Liver (tissue), 9 donors: ENCODE measurements around the gene SCYL3. TPM values are rescaled to one million over a fixed set of nuclear protein-coding genes. Genes with fewer than 3 reads are reported as not detected.

ENCODE experiments used
- DNase-seq: peaks from one replicate; pipeline ENCODE4 v3.0.0-alpha.2; 2017; ENCODE audit warnings: low spot score
- H3K27ac ChIP-seq, 2 donors: one replicate each; pipeline ENCODE4 v1.7.0; 2013; ENCODE audit warnings: inconsistent platforms in 2 of 2, low read length in 2 of 2, control low read depth in 1 of 2, low read depth in 1 of 2, mild to moderate bottlenecking in 1 of 2
- H3K27me3 ChIP-seq, 4 donors: one replicate each; pipeline versions ENCODE4 v1.6.1 to v1.7.0; 2013; ENCODE audit warnings: low read length in 3 of 4, inconsistent platforms in 1 of 4, mild to moderate bottlenecking in 1 of 4, moderate library complexity in 1 of 4; ENCODE audit not compliant: control insufficient read depth in 4 of 4, insufficient read depth in 4 of 4
- H3K36me3 ChIP-seq, 4 donors: one replicate each; pipeline versions ENCODE4 v1.6.1 to v1.7.0; 2013; ENCODE audit warnings: low read length in 3 of 4, mild to moderate bottlenecking in 3 of 4, low read depth in 1 of 4, moderate library complexity in 1 of 4; ENCODE audit not compliant: control insufficient read depth in 4 of 4, insufficient read depth in 3 of 4
- H3K4me1 ChIP-seq, 4 donors: one replicate each; pipeline versions ENCODE4 v1.6.1 to v1.7.0; 2013; ENCODE audit warnings: low read length in 3 of 4, mild to moderate bottlenecking in 3 of 4, moderate library complexity in 1 of 4; ENCODE audit not compliant: control insufficient read depth in 4 of 4, insufficient read depth in 4 of 4
- H3K4me3 ChIP-seq, 3 donors: one replicate each; pipeline versions ENCODE4 v1.6.1 to v1.7.0; 2013; ENCODE audit warnings: low read length in 3 of 3, control low read depth in 1 of 3, low read depth in 1 of 3, mild to moderate bottlenecking in 1 of 3
- H3K9ac ChIP-seq, 2 donors: one replicate each; pipeline ENCODE4 v1.7.0; 2013; ENCODE audit warnings: low read length in 2 of 2, mild to moderate bottlenecking in 2 of 2, moderate library complexity in 2 of 2, control low read depth in 1 of 2, low read depth in 1 of 2
- H3K9me3 ChIP-seq, 4 donors: one replicate each; pipeline versions ENCODE4 v1.6.1 to v1.7.0; 2013; ENCODE audit warnings: low read length in 3 of 4; ENCODE audit not compliant: control insufficient read depth in 4 of 4
- EGR1 ChIP-seq, 2 donors: IDR thresholded peaks; 2 replicates each; pipeline ENCODE4 v1.6.1; 2016 to 2018; ENCODE audit warnings: antibody characterized with exemption in 2 of 2, low read depth in 2 of 2
- FOXA1 ChIP-seq: IDR thresholded peaks from 2 replicates; pipeline ENCODE4 v1.6.1; 2016; ENCODE audit warnings: antibody characterized with exemption
- FOXA2 ChIP-seq: IDR thresholded peaks from 2 replicates; pipeline ENCODE4 v1.6.1; 2016; ENCODE audit warnings: antibody characterized with exemption
- GABPA ChIP-seq, 2 donors: IDR thresholded peaks in 1 of 2; conservative IDR thresholded peaks in 1 of 2; 2 replicates each; pipeline ENCODE4 v1.6.1; 2016; ENCODE audit warnings: antibody characterized with exemption in 2 of 2, mild to moderate bottlenecking in 1 of 2, moderate library complexity in 1 of 2
- HNF4A ChIP-seq, 2 donors: conservative IDR thresholded peaks; 2 replicates each; pipeline ENCODE4 v1.6.1; 2016; ENCODE audit warnings: antibody characterized with exemption in 2 of 2, mild to moderate bottlenecking in 2 of 2
- HNF4G ChIP-seq: IDR thresholded peaks from 2 replicates; pipeline ENCODE4 v1.6.1; 2016; ENCODE audit warnings: antibody characterized with exemption
- JUND ChIP-seq, 2 donors: IDR thresholded peaks; 2 replicates each; pipeline ENCODE4 v1.6.1; 2016; ENCODE audit warnings: antibody characterized with exemption in 2 of 2
- NR2F2 ChIP-seq: IDR thresholded peaks from 2 replicates; pipeline ENCODE4 v1.6.1; 2016; ENCODE audit warnings: antibody characterized with exemption
- RAD21 ChIP-seq, 2 donors: IDR thresholded peaks; 2 replicates each; pipeline ENCODE4 v1.6.1; 2016; ENCODE audit warnings: antibody characterized with exemption in 2 of 2, mild to moderate bottlenecking in 2 of 2
- RXRA ChIP-seq, 2 donors: IDR thresholded peaks; 2 replicates each; pipeline ENCODE4 v1.6.1; 2017 to 2018; ENCODE audit warnings: antibody characterized with exemption in 2 of 2, mild to moderate bottlenecking in 1 of 2
- SP1 ChIP-seq: IDR thresholded peaks from 2 replicates; pipeline ENCODE4 v1.6.1; 2018; ENCODE audit warnings: antibody characterized with exemption, mild to moderate bottlenecking
- TAF1 ChIP-seq: conservative IDR thresholded peaks from 2 replicates; pipeline ENCODE4 v1.6.1; 2016; ENCODE audit warnings: antibody characterized with exemption, mild to moderate bottlenecking
- YY1 ChIP-seq: IDR thresholded peaks from 2 replicates; pipeline ENCODE4 v1.6.1; 2016; ENCODE audit warnings: antibody characterized with exemption, mild to moderate bottlenecking
- WGBS: extraction: QIAGEN DNeasy Blood & Tissue Kit; methylation state at CpG from one replicate; pipeline ENCODE4 v1.1.7; 2013; 5-methylcytosine and 5-hydroxymethylcytosine counted together
- polyA plus RNA-seq, 2 donors: library from polyadenylated mRNA; stranded (reverse) in 1 of 2; unstranded in 1 of 2; fragments of 200-250 nt in 1 of 2; fragments of >200 nt in 1 of 2; fragmentation: Nextera tagmentation in 1 of 2; extraction: Ambion mirVana in 1 of 2; gene quantifications; one replicate each; pipeline versions ENCODE4 v1.2.1 to v1.2.3, GENCODE V29; 2013 to 2015
- total RNA-seq, 2 donors: library from RNA; depleted of rRNA; stranded (reverse); fragments of >200 nt; gene quantifications; one replicate each; pipeline ENCODE4 v1.2.3, GENCODE V29; 2014
- TF ChIP-seq, protein P1 (sequence below): IDR thresholded peaks from 2 replicates; pipeline ENCODE4 v1.6.1; 2016; ENCODE audit warnings: antibody characterized with exemption
- TF ChIP-seq, protein P2 (sequence below): IDR thresholded peaks from 2 replicates; pipeline ENCODE4 v1.6.1; 2016; ENCODE audit warnings: antibody characterized with exemption
- TF ChIP-seq, protein P3 (sequence below): fragments of 150-350 bp; IDR thresholded peaks from 2 replicates; pipeline ENCODE4 v1.5.1; 2017; ENCODE audit warnings: improper control_type of control experiment, low read depth, low read length; ENCODE audit not compliant: missing input control
- TF ChIP-seq, protein P4 (sequence below): IDR thresholded peaks from 2 replicates; pipeline ENCODE4 v1.6.1; 2016; ENCODE audit warnings: antibody characterized with exemption
- TF ChIP-seq, protein P5 (sequence below): IDR thresholded peaks from 2 replicates; pipeline ENCODE4 v1.6.1; 2016; ENCODE audit warnings: antibody characterized with exemption, mild to moderate bottlenecking
- donor health status: healthy.
- donor health status: healthy.
- donor health status: healthy.
- donor health status: healthy.
- donor health status: healthy.

SCYL3 gene
- total and polyA plus RNA-seq, 4 donors: 4.0 to 12.2 (median 6.1) TPM

DNA sequence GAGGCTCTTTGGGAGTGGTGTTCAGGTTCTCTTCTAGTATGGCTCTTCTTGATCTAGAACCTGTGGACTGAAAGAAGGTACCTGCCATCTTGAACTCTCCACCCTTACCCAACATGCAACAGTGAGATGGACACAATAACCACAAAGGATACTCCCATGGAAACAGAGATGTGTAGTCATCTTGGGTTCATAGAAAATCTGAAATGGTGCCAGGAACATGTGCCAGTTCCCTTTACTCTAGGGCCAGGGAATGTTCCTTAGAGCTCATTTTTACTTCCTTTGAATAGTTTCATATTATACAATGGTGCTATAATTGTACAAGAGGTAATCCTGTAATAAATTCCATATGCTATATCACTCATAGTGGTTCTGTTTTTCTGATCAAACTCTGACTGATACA lies 13.2 kb upstream of the SCYL3 start:
- no peaks in the 10 kb centered on the region for H3K4me1 ChIP-seq
- H3K9me3 ChIP-seq: no peaks in the 10 kb centered on the region
- TF ChIP-seq FOXA2: no peak
- no peak for TF ChIP-seq EGR1 (IDR thresholded peaks at IDR 0.05; ENCODE audit: low read depth in 2 of 2)
- no peak for TF ChIP-seq NR2F2
- TF ChIP-seq JUND (IDR thresholded peaks at IDR 0.05): no peak
- no peak for TF ChIP-seq TAF1
- TF ChIP-seq YY1: no peak
- TF ChIP-seq RXRA (IDR thresholded peaks at IDR 0.05): no peak
- no peak for TF ChIP-seq FOXA1
- TF ChIP-seq, protein P1, sequence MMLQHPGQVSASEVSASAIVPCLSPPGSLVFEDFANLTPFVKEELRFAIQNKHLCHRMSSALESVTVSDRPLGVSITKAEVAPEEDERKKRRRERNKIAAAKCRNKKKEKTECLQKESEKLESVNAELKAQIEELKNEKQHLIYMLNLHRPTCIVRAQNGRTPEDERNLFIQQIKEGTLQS: no peak
- TF ChIP-seq, protein P2, sequence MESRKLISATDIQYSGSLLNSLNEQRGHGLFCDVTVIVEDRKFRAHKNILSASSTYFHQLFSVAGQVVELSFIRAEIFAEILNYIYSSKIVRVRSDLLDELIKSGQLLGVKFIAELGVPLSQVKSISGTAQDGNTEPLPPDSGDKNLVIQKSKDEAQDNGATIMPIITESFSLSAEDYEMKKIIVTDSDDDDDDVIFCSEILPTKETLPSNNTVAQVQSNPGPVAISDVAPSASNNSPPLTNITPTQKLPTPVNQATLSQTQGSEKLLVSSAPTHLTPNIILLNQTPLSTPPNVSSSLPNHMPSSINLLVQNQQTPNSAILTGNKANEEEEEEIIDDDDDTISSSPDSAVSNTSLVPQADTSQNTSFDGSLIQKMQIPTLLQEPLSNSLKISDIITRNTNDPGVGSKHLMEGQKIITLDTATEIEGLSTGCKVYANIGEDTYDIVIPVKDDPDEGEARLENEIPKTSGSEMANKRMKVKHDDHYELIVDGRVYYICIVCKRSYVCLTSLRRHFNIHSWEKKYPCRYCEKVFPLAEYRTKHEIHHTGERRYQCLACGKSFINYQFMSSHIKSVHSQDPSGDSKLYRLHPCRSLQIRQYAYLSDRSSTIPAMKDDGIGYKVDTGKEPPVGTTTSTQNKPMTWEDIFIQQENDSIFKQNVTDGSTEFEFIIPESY: no peak
- no peak for TF ChIP-seq SP1
- TF ChIP-seq, protein P3, sequence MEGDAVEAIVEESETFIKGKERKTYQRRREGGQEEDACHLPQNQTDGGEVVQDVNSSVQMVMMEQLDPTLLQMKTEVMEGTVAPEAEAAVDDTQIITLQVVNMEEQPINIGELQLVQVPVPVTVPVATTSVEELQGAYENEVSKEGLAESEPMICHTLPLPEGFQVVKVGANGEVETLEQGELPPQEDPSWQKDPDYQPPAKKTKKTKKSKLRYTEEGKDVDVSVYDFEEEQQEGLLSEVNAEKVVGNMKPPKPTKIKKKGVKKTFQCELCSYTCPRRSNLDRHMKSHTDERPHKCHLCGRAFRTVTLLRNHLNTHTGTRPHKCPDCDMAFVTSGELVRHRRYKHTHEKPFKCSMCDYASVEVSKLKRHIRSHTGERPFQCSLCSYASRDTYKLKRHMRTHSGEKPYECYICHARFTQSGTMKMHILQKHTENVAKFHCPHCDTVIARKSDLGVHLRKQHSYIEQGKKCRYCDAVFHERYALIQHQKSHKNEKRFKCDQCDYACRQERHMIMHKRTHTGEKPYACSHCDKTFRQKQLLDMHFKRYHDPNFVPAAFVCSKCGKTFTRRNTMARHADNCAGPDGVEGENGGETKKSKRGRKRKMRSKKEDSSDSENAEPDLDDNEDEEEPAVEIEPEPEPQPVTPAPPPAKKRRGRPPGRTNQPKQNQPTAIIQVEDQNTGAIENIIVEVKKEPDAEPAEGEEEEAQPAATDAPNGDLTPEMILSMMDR: no peak
- TF ChIP-seq, protein P4, sequence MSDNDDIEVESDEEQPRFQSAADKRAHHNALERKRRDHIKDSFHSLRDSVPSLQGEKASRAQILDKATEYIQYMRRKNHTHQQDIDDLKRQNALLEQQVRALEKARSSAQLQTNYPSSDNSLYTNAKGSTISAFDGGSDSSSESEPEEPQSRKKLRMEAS: no peak
- no peak for TF ChIP-seq RAD21 (IDR thresholded peaks at IDR 0.05)
- no peak overlapping the region for H3K9ac ChIP-seq
- no peak for DNase-seq
- no peaks in the 10 kb centered on the region for H3K27me3 ChIP-seq
- no peaks in the 10 kb centered on the region for H3K36me3 ChIP-seq
- no peak overlapping the region for H3K27ac ChIP-seq
- no peak overlapping the region for H3K4me3 ChIP-seq

DNA sequence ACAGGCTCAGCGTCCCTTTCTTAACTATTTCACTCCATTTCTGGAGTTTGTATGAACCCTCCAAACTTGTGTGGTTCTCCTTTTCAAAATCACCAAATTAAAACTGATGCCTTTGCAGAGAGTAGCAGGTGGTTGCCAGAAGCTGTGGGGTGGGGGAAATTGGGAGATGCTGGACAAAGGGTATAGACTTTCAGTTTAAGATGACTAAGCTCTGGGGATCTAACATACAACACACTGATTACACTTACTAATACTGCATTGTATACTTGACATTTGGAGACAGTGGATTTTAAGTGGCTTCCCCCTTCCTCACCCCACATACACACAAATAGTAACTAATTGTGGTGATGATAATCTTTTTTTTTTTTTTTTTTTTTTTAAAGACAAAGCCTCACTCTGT lies 11.1 kb upstream of the SCYL3 start:
- 90% methylated on average over 1 of the region's 1 CpG for WGBS
- TF ChIP-seq RAD21 (IDR thresholded peaks at IDR 0.05): no peak
- no peak for TF ChIP-seq SP1
- TF ChIP-seq, protein P5, sequence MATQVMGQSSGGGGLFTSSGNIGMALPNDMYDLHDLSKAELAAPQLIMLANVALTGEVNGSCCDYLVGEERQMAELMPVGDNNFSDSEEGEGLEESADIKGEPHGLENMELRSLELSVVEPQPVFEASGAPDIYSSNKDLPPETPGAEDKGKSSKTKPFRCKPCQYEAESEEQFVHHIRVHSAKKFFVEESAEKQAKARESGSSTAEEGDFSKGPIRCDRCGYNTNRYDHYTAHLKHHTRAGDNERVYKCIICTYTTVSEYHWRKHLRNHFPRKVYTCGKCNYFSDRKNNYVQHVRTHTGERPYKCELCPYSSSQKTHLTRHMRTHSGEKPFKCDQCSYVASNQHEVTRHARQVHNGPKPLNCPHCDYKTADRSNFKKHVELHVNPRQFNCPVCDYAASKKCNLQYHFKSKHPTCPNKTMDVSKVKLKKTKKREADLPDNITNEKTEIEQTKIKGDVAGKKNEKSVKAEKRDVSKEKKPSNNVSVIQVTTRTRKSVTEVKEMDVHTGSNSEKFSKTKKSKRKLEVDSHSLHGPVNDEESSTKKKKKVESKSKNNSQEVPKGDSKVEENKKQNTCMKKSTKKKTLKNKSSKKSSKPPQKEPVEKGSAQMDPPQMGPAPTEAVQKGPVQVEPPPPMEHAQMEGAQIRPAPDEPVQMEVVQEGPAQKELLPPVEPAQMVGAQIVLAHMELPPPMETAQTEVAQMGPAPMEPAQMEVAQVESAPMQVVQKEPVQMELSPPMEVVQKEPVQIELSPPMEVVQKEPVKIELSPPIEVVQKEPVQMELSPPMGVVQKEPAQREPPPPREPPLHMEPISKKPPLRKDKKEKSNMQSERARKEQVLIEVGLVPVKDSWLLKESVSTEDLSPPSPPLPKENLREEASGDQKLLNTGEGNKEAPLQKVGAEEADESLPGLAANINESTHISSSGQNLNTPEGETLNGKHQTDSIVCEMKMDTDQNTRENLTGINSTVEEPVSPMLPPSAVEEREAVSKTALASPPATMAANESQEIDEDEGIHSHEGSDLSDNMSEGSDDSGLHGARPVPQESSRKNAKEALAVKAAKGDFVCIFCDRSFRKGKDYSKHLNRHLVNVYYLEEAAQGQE: no peak
- TF ChIP-seq, protein P3: no peak
- no peak for TF ChIP-seq FOXA2
- no peak for TF ChIP-seq TAF1
- no peak for TF ChIP-seq GABPA (IDR thresholded peaks at IDR 0.05 in 1 of 2, conservative IDR thresholded peaks at IDR 0.05 in 1 of 2)
- TF ChIP-seq, protein P1: no peak
- no peak for TF ChIP-seq YY1
- TF ChIP-seq, protein P4: no peak
- no peak for TF ChIP-seq RXRA (IDR thresholded peaks at IDR 0.05)
- no peak for TF ChIP-seq JUND (IDR thresholded peaks at IDR 0.05)
- TF ChIP-seq FOXA1: no peak
- no peak for TF ChIP-seq NR2F2
- no peak for TF ChIP-seq HNF4G
- no peak for TF ChIP-seq EGR1 (IDR thresholded peaks at IDR 0.05; ENCODE audit: low read depth in 2 of 2)
- TF ChIP-seq, protein P2: no peak
- no peak for TF ChIP-seq HNF4A (conservative IDR thresholded peaks at IDR 0.05)
- no peaks in the 10 kb centered on the region for H3K9me3 ChIP-seq

More for the DNA sequence above, 11.1 kb upstream of the SCYL3 start:
- no peaks in the 10 kb centered on the region for H3K36me3 ChIP-seq
- no peaks in the 10 kb centered on the region for H3K27me3 ChIP-seq
- DNase-seq: no peak
- H3K4me1 ChIP-seq: peaks cover 0 to 4% (median 0%) of the 10 kb centered on the region in 4 donors
- no peak overlapping the region for H3K27ac ChIP-seq
- H3K4me3 ChIP-seq: no peak overlapping the region
- H3K9ac ChIP-seq: no peak overlapping the region
